Esophagus squamous epithelium (tissue), 4 donors: ENCODE data around the gene MCAM.

ENCODE experiments used
- CTCF ChIP-seq, 6 experiments: fragments of 450-650 bp in 4 of 6; fragments of 200-600 bp in 2 of 6; sonication (generic) in 2 of 6; IDR thresholded peaks; one replicate each; pipeline ENCODE4 v1.5.1; 2016 to 2019; ENCODE audit warnings: antibody characterized with exemption in 6 of 6, mild to moderate bottlenecking in 4 of 6, moderate library complexity in 4 of 6
- POLR2A ChIP-seq, 4 donors: fragments of 450-650 bp; IDR thresholded peaks; one replicate each; pipeline ENCODE4 v1.6.1; 2017; ENCODE audit warnings: antibody characterized with exemption in 4 of 4, mild to moderate bottlenecking in 4 of 4, moderate library complexity in 3 of 4

DNA sequence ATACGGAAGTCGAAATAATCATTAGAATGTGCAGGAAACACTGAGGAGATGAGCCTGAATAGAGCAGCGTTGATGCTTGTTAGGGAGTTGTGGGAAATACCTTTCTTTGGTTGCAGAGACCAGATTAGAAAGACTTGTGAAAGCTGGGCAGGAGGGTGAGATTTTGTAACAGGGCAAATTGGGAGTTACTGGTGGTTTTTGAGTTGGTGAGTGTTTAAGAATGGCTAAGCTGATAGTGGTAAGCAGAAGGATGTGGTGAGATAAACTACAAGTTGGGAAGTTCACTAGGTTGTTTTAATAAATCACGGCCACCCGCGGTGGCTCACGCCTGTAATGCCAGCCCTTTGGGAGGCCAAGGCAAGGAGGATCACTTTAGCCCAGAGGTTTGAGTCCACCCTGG is 34.4 kb downstream of the MCAM start:
- TF ChIP-seq CTCF (IDR thresholded peaks at IDR 0.05) (no peak), POLR2A (IDR thresholded peaks at IDR 0.05) (no peak)
